HTR-8/SVneo (cell line): ENCODE data around the gene TTBK1.

ENCODE experiments used
- DNase-seq: peaks from one replicate; pipeline ENCODE4 v3.0.0; 2011; ENCODE audit warnings: low spot score, mixed read lengths; ENCODE audit not compliant: insufficient read length
- FAIRE-seq: peaks from 2 replicates; lab custom pipeline; 2011; peaks lifted over from hg19 to GRCh38; lab: Jason Lieb, UNC

The TTBK1 gene

DNA sequence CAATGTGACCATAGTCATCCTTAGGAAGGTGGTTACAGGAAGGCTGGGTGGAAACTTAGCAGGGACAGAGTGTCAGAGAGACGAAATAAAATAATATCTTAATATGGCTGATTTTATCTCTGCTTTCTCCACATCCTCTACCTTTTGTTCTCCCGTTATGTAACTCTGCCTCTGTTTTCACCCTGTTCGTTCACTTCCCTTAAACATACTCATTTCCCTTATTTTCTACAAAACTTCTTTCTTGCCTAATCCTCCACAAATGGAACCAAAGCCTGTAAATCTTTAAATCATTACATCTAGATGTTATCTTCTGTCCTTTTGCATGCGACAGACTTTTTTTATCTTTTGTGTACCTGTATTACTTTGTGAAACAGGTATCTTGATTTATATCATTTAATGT is 88.6 kb downstream of the TTBK1 start:
- DNase-seq (no peak), FAIRE-seq (no peak)

DNA sequence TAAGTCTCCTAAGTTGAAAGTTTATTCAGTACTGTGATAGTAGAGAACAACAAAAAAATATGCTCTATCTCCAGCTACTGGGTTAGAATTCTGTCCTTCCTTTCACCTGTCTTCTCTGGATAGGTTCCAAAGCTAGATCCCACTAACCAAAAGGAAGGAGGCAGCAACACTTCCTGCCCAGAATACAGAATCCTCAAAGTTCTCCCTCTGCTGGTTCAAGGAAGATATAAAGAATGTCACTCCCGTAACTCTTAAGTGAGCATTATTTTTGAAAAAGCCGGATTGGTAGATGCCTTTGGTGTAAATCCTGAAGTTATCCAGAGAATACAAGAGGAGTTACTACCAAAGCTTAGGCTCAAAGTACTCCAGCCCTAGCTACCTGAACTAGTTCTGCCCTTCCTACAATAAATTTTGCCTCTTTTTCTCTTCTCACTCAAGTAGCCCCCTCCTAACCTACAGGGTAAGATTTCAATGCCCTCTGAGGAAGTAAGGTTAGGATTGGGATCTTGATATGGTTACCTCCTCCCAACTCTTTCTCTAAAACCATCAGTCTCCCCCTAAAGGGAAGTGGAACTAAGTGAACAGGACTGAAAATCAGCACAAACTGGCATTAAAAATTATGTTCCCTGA is 91.3 kb downstream of the TTBK1 start:
- peak; percentile 69 for DNase-seq

DNA sequence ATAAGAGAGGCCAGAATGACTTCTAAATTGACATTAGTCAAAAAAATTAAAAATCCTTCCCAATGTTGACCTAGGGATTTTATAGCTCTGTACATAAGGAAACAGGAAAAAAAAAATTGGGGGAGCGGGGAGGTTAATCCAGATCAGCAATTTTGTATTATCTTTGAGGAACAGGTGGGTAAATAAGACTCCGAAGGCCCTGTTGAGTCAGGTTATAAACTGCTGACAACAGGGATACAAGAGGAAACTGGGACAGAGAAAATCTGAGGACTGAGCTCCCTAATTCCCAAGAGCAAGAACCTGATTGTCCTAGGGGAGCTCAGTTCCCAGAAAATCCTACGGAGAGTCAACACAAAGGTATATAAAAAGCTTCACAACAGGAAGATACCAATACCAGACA is 92.2 kb downstream of the TTBK1 start:
- FAIRE-seq, result no peak

More for the DNA sequence above, 91.3 kb downstream of the TTBK1 start:
- FAIRE-seq, result no peak

DNA sequence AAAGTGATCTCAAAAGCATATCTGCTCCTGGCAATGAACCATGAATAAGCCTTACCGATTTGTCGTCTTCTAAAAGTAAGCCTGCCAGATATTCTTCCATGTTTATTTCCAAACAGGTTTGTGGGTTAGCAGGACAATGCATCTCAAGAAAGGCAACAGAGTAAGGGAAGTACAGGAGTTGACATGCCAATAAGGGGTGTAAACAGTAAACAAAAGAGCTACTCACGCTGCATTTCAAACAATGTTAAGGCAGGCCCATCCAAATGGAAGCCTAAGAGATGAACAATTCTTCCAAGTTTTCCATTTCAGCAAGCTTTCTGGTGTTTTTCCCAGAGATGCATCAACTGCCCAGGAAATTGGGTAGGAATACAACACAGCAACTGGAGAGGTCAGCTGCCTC is 93.1 kb downstream of the TTBK1 start:
- DNase-seq (no peak), FAIRE-seq (no peak)

More for the DNA sequence above, 92.2 kb downstream of the TTBK1 start:
- no peak for DNase-seq
